Measurements from ENCODE around the gene GABRG3. TPM values are rescaled to one million over a fixed set of nuclear protein-coding genes. Genes with fewer than 3 reads are reported as not detected.

Gene GABRG3
- total and polyA plus RNA-seq, 11 donors: not detected

- Histone ChIP-seq H3K27ac (no peak overlapping the region), H3K4me3 (no peak overlapping the region), H3K27me3 (no peaks in the 10 kb centered on the region), H3K4me1 (no peaks in the 10 kb centered on the region), H3K9me3 (no peaks in the 10 kb centered on the region), H3K36me3 (no peaks in the 10 kb centered on the region)
- WGBS, 4 donors: 57 to 69% (median 59%) methylated on average over 3 of the region's 3 CpGs; no CpG with 5 or more reads in 1 of the 4 donors
- intact Hi-C loops (cut with DNase I): loop anchor here in 1 of 10 donors (10.0 kb wide), 1 partner anchor 64 kb away; the partner anchor contains the start of gene GABRG3
- no peak for DNase-seq
- TF ChIP-seq CTCF (IDR thresholded peaks at IDR 0.05) (no peak), POLR2A (IDR thresholded peaks at IDR 0.05) (no peak)
- no peak for ATAC-seq
Measured at GRCh38 chr15:27039152-27039551, 68.2 kb downstream of the GABRG3 start.

GRCh38 chr15:27042230-27042629 lies 71.2 kb downstream of the GABRG3 start:
- intact Hi-C loops (cut with DNase I): no loop called here
- no peaks in the 10 kb centered on the region for H3K4me1 ChIP-seq
- no peak for DNase-seq
- TF ChIP-seq POLR2A (IDR thresholded peaks at IDR 0.05) (no peak), CTCF (IDR thresholded peaks at IDR 0.05) (no peak)
- H3K9me3 ChIP-seq: no peaks in the 10 kb centered on the region
- no peaks in the 10 kb centered on the region for H3K27me3 ChIP-seq
- no peaks in the 10 kb centered on the region for H3K36me3 ChIP-seq
- H3K4me3 ChIP-seq: no peak overlapping the region
- no peak for ATAC-seq
- no peak overlapping the region for H3K27ac ChIP-seq
- 86 to 93% (median 89%) methylated on average over 13 of the region's 13 CpGs for WGBS, 4 donors

GRCh38 chr15:27042646-27043045 lies 71.7 kb downstream of the GABRG3 start:
- ATAC-seq (no peak), DNase-seq (no peak)
- H3K27me3 ChIP-seq: no peaks in the 10 kb centered on the region
- TF ChIP-seq CTCF (IDR thresholded peaks at IDR 0.05): no peak
- no peaks in the 10 kb centered on the region for H3K4me1 ChIP-seq
- H3K27ac ChIP-seq: no peak overlapping the region
- 66 to 82% (median 73%) methylated on average over 4 to 6 of the region's 6 CpGs for WGBS, 4 donors
- H3K9me3 ChIP-seq: no peaks in the 10 kb centered on the region
- H3K36me3 ChIP-seq: no peaks in the 10 kb centered on the region
- intact Hi-C loops (cut with DNase I): no loop called here
- no peak overlapping the region for H3K4me3 ChIP-seq

DNA sequence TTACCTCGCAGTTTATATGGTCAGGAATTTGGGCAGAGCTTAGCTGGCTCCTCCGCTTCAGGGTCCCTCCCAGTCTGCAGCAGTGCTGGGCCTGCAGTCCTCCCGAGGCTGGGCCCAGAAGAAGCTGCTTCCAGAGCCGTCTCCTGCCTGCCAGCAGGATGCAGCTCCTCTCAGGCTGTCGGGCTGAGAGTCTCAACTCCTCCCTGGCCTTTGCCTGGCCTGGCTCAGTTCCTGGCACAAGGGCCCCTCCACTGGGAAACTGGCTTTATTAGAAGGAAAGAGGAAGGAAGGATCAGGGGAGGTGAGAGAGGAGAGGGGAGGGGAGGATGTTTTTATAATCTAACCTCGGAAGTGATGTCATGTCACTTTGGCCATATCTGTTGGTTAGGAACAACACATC lies 72.8 kb downstream of the GABRG3 start:
- ATAC-seq (peak in 1 of 4 donors; percentile 22), DNase-seq (no peak)
- intact Hi-C loops (cut with DNase I): loop anchor here in 1 of 10 donors (2.0 kb wide), 1 partner anchor 21 kb away; no protein-coding TSS in a partner anchor
- H3K36me3 ChIP-seq: no peaks in the 10 kb centered on the region
- no peaks in the 10 kb centered on the region for H3K27me3 ChIP-seq
- 58 to 69% (median 63%) methylated on average over 6 of the region's 6 CpGs for WGBS, 4 donors
- TF ChIP-seq CTCF (IDR thresholded peaks at IDR 0.05) (no peak), POLR2A (IDR thresholded peaks at IDR 0.05) (no peak)
- H3K9me3 ChIP-seq: no peaks in the 10 kb centered on the region
- no peak overlapping the region for H3K4me3 ChIP-seq
- no peaks in the 10 kb centered on the region for H3K4me1 ChIP-seq
- H3K27ac ChIP-seq: no peak overlapping the region

All from heart left ventricle (tissue), 16 donors.